Kidney (tissue), 14 donors: ENCODE data around the gene MOB1B. TPM values are rescaled to one million over a fixed set of nuclear protein-coding genes. Genes with fewer than 3 reads are reported as not detected.

Source experiments
- DNase-seq, 5 donors: peaks; one replicate each; pipeline ENCODE4 v3.0.0-alpha.2; 2013 to 2020
- FAIRE-seq: peaks from 2 replicates; lab custom pipeline; 2012; peaks lifted over from hg19 to GRCh38; lab: Jason Lieb, UNC
- H3K27ac ChIP-seq, 2 donors: one replicate each; pipeline ENCODE4 v1.7.0; 2013; ENCODE audit warnings: low read depth in 2 of 2, low read length in 2 of 2, inconsistent platforms in 1 of 2
- H3K27me3 ChIP-seq: one replicate; pipeline ENCODE4 v1.7.1; 2013; ENCODE audit warnings: low read length, inconsistent platforms; ENCODE audit not compliant: control insufficient read depth, insufficient read depth
- H3K36me3 ChIP-seq, 3 donors: one replicate each; pipeline versions ENCODE4 v1.7.0 to v1.7.1; 2013; ENCODE audit warnings: low read length in 3 of 3, control low read depth in 1 of 3, inconsistent platforms in 1 of 3; ENCODE audit not compliant: insufficient read depth in 3 of 3, control insufficient read depth in 2 of 3
- H3K4me1 ChIP-seq, 3 donors: one replicate each; pipeline versions ENCODE4 v1.7.0 to v1.7.1; 2013; ENCODE audit warnings: low read length in 3 of 3, inconsistent platforms in 1 of 3, low read depth in 1 of 3; ENCODE audit not compliant: control insufficient read depth in 2 of 3, insufficient read depth in 2 of 3
- H3K4me3 ChIP-seq, 3 donors: one replicate each; pipeline versions ENCODE4 v1.7.0 to v1.8.1; 2013; ENCODE audit warnings: low read length in 3 of 3, control low read depth in 1 of 3, inconsistent platforms in 1 of 3
- H3K9ac ChIP-seq, 3 donors: one replicate each; pipeline versions ENCODE4 v1.7.0 to v1.7.1; 2013; ENCODE audit warnings: low read length in 3 of 3, control low read depth in 1 of 3, inconsistent platforms in 1 of 3
- H3K9me3 ChIP-seq, 3 donors: one replicate each; pipeline versions ENCODE4 v1.7.0 to v1.7.1; 2013; ENCODE audit warnings: low read length in 3 of 3, control low read depth in 1 of 3, inconsistent platforms in 1 of 3; ENCODE audit not compliant: control insufficient read depth in 2 of 3, insufficient read depth in 1 of 3
- intact Hi-C: fragments of 100-400 bp; cut with DNase I; formaldehyde crosslinking; loops from one replicate; pipeline ENCODE4 v1.11.1; 2022
- polyA plus RNA-seq: library from polyadenylated mRNA; stranded (reverse); fragments of 350-450 nt; fragmentation: Illumina TruSeq; extraction: RNeasy Lipid Tissue Mini Kit (QIAGEN cat#74804); gene quantifications from one replicate; pipeline ENCODE4 v1.2.3, GENCODE V29; 2014; ENCODE audit warnings: low read depth, low replicate concordance; ENCODE audit not compliant: insufficient read depth
- total RNA-seq: library from RNA; stranded (reverse); fragmentation: NEBNext Ultra II Directional; extraction: Animal tissue kit (Norgen Biotek cat#: 25700); gene quantifications from one replicate; pipeline ENCODE4 v1.2.1, GENCODE V29; 2021
- TF ChIP-seq, protein P1 (sequence below): IDR thresholded peaks from 3 replicates; pipeline ENCODE4 v1.5.1; 2012; ENCODE audit warnings: mild to moderate bottlenecking, moderate library complexity, borderline replicate concordance; ENCODE audit not compliant: insufficient read depth; ENCODE audit errors: extremely low read depth
- donor health status: control.
- donor health status: control.
- donor health status: control.
- donor health status: control.
- donor health status: control.
- donor health status: DM: yes; HTN: yes; CAD: no.
- donor health status: Normal renal cell carcinoma (clear cell type).

MOB1B gene
- total and polyA plus RNA-seq, 2 donors from 2014 or later = 13.9 to 34.2 TPM

DNA sequence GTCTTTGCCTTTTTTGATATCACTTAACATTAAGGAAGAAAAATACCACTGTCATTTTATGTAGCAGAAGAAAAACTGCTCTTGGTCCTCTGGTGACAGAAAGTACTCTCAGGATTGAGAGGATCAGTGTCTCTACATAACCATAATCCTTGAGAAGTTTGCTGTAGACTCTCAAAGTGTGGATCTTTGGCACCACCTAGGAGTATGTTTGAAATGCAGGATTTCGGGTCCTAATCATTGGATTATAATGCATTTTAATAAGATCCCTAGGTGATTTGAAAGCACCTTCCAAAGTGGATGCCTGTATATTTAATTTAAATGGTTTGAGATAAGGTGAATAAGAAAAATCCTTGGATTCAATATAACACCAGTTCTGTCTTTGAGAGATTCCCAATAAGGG is 23.2 kb downstream of the MOB1B start:
- DNase-seq = no peak
- no peak overlapping the region for H3K9ac ChIP-seq
- H3K36me3 ChIP-seq = no peaks in the 10 kb centered on the region
- H3K27me3 ChIP-seq = no peaks in the 10 kb centered on the region
- H3K4me3 ChIP-seq = no peak overlapping the region
- H3K4me1 ChIP-seq = peaks cover 0 to 7% (median 2%) of the 10 kb centered on the region in 3 donors
- intact Hi-C loops = no loop called here
- H3K9me3 ChIP-seq = no peaks in the 10 kb centered on the region
- FAIRE-seq = no peak
- no peak overlapping the region for H3K27ac ChIP-seq
- TF ChIP-seq, protein P1, sequence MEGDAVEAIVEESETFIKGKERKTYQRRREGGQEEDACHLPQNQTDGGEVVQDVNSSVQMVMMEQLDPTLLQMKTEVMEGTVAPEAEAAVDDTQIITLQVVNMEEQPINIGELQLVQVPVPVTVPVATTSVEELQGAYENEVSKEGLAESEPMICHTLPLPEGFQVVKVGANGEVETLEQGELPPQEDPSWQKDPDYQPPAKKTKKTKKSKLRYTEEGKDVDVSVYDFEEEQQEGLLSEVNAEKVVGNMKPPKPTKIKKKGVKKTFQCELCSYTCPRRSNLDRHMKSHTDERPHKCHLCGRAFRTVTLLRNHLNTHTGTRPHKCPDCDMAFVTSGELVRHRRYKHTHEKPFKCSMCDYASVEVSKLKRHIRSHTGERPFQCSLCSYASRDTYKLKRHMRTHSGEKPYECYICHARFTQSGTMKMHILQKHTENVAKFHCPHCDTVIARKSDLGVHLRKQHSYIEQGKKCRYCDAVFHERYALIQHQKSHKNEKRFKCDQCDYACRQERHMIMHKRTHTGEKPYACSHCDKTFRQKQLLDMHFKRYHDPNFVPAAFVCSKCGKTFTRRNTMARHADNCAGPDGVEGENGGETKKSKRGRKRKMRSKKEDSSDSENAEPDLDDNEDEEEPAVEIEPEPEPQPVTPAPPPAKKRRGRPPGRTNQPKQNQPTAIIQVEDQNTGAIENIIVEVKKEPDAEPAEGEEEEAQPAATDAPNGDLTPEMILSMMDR = no peak

DNA sequence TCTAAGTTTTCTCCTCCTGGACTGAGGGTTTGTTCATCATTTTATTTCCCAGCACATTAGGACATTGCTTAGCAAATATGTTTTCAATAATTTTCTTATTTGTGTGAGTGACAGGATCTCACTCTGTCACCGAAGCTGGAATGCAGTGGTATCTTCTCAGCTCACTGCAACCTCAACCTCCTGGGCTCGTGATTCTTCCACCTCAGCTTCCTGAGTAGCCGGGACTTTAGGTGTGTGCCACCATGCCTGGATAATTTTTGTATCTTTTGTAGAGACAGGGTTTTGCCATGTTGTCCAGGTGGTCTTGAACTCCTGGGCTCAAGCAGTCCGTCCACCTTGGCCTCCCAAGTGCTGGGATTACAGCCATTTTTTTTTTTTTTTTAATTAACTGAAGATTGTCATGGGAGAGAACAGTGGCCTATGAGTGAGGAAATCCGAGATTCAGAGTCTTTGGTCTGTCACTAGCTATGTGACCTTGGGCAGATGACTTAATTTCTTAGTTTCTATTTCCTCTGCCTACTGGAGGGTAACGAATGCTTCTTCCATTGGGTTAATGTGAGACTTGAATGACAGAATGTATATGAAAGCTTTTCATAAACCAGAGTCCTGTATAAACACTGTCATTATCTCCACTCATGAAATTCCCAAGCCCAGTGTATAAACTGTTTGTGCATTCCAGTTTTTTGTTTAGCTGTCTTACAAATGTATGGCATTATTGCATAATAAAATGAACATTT is 23.9 kb downstream of the MOB1B start:
- no peak overlapping the region for H3K4me3 ChIP-seq
- no peaks in the 10 kb centered on the region for H3K27me3 ChIP-seq
- intact Hi-C loops = no loop called here
- H3K36me3 ChIP-seq = no peaks in the 10 kb centered on the region
- H3K4me1 ChIP-seq = peaks cover 0 to 7% (median 2%) of the 10 kb centered on the region in 3 donors
- FAIRE-seq = no peak
- H3K9ac ChIP-seq = no peak overlapping the region
- no peaks in the 10 kb centered on the region for H3K9me3 ChIP-seq
- TF ChIP-seq, protein P1 = no peak
- no peak overlapping the region for H3K27ac ChIP-seq
- peak in 2 of 5 donors; percentile 66 to 69 for DNase-seq

DNA sequence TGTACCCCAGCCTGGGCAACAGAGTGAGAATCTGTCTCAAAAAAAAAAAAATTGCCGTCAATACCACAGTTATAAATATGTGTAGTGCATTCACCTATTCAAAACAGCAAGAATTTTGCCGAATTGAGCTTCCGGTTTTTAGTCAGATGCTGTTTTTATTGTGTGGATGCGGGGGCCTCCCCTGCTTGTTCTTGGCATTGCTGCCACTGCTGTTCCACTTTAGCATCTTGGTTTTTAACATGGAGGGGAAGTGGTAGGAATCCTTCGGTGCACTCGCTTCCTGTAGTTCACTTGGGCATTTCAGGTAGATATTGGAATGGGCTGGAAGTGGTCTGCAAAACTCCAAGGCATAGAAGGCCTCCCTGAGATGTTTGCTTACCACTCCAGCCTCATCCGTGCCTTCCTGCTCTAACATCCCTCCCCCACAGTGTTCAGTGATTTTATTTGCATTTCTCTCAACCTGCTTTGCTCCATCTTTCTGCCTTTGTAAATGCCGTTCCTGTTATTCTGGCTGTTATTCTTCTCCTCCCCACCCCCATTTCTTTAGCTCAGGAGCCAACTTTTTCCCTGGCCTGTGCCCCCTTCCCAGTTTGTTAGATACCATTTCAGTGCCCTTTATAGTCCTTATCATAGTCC is 25.5 kb downstream of the MOB1B start:
- Histone ChIP-seq H3K9me3 (no peaks in the 10 kb centered on the region), H3K27ac (no peak overlapping the region), H3K27me3 (no peaks in the 10 kb centered on the region), H3K4me3 (no peak overlapping the region), H3K4me1 (peaks cover 0 to 7% (median 2%) of the 10 kb centered on the region in 3 donors), H3K9ac (no peak overlapping the region), H3K36me3 (no peaks in the 10 kb centered on the region)
- DNase-seq = peak in 1 of 5 donors; percentile 18
- TF ChIP-seq, protein P1 = no peak
- intact Hi-C loops = no loop called here
- FAIRE-seq = no peak
